HT-29 (cell line): ENCODE data around the gene ZNF333. TPM values are rescaled to one million over a fixed set of nuclear protein-coding genes. Genes with fewer than 3 reads are reported as not detected.
"Not testable (repeated sequence)": the region's sequence is repeated elsewhere in the genome, so short reads cannot be mapped to it uniquely, and the experiment has no call there.

Experiments used
- DNase-seq: peaks from one replicate; pipeline ENCODE4 v3.0.0-alpha.2; 2015; ENCODE audit warnings: low spot score
- total RNA-seq: library from RNA; depleted of rRNA; stranded (reverse); fragments of >200 nt; shearing (Covaris generic); gene quantifications from 2 replicates; pipeline ENCODE4 v1.2.3, GENCODE V29; 2014

Gene ZNF333
- total RNA-seq, 1 experiment from 2014 or later, result 2.6 TPM

DNA sequence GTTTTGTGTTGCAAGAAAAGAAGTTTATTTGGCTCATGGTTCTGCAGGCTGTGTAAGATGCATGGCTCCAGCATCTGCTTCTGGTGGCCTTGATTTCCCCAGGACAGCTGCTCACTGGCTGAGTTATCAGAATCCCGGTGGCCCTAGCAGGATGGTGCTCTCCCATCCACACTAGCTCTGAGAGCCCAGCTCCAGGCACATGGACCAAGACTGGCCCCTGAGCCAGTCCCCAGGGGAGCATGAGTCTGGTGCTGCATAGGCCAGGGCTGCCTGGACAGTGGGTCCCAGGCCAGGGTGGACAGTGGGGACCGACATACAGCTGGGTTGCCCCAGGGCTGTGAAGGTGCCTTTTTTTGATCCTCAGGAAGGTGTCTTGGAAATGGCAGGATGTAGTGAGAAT, 78.2 kb downstream of the ZNF333 start:
- no peak for DNase-seq

DNA sequence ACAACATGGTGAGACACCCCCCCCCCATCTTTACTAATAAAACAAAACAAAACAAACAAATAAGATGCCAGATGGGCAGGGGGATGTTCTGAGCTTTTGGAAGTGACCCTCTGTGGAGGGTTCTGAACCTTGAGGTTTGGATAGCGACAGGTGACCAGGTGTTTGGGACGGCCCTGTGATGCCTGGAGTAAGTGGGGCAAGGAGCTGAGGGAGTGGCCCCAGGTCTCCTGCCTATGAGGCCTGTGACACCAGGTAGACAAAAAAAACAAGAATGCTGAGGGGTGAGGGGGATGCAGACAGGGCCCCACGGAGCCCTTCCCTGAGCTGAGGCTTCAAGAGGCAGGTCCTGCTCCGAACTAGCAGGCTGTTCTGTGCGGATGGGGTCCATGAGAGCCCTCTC, 79.4 kb downstream of the ZNF333 start:
- no peak for DNase-seq

DNA sequence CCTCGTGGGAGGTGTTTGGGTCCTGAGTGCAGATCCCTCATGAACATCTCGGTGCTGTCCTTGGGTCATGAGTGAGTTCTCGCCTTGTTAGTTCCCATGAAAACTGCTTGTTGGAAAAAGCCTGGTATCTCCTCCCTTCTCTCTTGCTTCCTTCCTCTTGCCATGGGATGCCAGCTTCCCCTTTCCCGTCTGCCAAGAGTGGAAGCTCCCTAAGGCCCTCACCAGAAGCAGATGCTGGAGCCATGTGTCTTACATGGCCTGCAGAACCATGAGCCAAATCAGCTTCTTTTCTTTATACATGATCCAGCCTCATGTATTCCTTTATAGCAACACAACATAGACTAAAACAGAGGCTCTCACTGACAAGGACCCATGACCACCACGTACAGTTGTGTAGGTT, 80.3 kb downstream of the ZNF333 start:
- no peak for DNase-seq

DNA sequence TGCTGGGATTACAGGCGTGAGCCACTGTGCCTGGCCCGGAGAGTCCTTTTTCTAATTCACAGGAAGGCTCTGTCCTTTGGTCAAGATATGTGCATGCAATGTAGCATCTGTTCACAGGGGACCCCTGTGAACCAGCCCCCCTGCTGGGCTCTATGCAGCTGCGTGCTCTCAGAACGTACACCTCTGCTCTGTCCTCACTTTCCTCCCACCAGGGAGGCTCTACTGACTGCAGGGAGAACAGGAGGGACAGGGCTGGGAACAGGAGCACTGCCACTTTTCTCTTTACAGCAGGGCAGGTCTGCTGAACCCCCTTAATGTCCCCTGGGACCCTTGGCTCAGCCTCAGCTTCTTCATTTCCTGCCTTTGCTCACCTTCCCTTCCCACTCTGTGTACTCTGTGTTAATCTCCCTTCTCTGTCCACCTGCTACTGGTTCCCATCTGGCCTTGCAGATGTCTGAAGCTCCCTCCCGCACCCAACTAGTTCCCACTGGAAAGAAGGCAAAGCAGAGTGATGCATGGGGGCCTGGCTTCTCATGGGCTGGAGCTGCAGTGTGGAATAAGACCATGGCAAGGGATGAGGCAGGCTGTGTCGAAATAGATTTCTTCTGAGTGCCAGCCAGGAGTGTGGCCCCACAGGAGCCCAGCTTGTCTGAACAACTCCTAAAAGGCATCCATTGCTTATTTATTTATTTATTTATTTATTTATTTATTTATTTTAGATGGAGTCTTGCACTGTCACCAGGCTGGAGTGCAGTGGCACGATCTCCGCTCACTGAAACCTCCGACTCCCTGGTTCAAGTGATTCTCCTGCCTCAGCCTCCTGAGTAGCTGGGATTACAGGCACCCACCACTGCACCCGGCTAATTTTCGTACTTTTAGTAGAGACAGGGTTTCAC, 81.3 kb downstream of the ZNF333 start:
- DNase-seq, result no peak

DNA sequence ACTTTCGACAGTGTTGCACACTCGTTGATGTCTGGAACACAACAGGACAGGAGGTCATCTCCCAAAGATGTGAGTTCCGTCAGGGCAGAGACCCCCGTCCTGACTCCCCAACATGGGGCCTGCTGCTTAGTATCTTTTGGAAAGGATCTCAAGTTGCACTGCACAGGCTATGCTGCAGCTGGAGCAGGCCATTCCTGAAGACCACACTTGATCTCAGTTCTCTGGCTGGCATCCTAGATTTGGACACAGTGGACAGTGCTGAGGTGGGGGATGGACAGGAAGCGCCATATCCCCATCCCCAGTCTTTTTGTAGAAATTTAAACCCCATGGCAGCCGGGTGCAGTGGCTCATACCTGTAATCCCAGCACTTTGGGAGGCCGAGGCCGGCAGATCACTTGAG, 82.6 kb downstream of the ZNF333 start:
- DNase-seq, result no peak

DNA sequence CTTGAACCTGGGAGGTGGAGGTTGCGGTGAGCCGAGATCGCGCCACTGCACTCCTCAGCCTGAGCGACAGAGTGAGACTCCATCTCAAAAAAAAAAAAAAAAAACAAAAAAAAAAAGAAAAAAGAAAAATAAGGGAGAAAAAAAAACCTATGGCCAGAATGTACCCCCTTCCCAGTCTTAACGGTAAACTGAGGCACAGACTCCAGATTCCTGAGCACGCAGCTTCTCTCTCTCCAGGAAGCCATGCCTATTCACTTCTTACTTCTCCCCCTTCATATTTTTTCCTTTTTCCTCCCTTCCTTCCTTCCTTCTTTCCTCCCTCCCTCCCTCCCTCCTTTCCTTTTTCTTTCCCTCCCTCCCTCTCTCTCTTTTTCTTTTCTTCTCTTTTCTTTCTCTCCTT, 83.1 kb downstream of the ZNF333 start:
- DNase-seq, result no peak

DNA sequence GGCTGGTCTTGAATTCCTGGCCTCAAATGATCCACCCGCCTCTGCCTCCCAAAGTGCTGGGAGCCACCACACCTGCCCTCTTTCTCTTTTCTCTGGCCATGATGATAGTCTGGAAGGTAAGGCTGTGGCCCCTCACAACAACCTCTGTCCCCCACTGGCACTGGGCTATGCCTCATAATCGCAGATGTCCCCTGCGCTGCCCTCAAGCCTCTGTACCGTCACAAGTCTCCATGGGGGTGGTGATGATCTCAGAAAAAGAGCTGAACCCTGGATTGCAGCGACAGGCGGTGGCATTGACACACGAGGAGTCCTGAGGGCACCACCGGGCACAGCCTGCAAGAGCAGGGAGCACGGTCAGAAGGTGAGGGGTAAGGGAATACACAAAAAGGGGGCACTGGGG, 83.9 kb downstream of the ZNF333 start:
- not testable (repeated sequence) for DNase-seq

DNA sequence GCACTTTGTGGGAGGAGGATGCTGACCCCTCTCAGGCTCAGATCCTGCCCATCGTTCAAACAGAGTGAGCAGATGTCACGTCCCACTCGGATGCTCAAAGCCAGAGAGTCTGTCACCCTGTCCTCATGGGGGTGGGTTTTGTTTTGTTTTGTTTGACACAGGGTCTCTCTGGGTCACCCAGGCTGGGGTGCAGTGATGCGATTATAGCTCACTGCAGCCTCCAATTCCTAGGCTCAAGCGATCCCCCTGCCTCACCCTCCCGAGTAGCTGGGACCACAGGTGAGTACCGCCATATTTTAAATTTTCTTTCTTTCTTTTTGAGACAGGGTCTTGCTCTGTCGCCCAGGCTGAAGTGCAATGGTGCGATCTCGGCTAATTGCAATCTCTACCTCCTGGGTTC, 84.5 kb downstream of the ZNF333 start:
- DNase-seq, result no peak

DNA sequence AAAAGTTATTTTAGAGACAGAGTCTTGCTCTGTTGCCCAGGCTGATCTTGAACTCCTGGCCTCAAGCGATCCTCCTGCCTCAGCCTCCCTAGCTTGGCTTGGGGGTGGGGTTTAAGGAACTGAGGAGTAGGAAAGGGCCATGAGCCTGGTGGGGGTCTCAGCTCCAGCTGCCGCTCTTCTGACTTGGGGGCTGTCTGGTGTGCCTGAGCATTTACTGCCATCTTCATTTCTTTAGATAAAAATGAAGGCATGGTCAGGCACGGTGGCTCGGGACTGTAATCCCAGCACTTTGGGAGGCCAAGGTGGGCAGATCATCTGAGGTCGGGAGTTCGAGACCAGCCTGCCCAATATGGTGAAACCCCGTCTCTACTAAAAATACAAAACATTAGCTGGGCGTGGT, 85.5 kb downstream of the ZNF333 start:
- DNase-seq, result not testable (repeated sequence)

DNA sequence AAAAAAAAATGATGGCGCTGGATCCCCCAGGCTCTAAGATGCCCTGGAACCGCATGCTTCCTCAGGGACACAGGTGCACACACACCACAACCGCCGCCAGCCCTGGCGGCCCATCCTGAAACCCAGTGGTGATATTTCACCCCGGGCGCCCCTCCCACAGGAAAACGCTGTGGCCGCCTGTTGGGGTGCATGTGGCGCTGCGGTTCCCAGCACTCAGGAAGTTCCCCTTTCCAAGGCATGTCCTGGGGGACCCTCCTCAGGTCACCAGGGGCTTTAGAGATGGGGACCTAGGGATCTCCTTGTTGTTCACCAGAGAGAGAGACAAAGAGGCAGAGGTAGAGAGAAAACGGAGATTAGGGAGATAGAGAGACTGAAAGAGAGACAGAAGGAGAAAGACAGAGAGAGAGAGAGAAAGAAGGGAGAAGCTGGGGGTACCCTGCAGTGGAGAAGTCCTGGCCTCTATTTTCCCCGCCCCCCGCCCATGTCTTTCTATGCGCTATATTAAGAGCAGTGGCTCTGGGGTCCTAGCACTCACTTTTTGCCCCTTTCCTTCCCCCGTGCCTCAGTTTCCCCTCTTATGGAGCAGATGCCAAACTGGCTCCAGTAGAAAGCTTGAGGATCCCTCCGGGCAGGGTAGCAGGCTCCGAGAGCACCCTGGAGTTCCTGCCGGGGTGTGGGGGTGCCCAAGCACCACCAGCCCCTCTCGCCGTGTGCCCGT, 86.2 kb downstream of the ZNF333 start:
- DNase-seq, result no peak

DNA sequence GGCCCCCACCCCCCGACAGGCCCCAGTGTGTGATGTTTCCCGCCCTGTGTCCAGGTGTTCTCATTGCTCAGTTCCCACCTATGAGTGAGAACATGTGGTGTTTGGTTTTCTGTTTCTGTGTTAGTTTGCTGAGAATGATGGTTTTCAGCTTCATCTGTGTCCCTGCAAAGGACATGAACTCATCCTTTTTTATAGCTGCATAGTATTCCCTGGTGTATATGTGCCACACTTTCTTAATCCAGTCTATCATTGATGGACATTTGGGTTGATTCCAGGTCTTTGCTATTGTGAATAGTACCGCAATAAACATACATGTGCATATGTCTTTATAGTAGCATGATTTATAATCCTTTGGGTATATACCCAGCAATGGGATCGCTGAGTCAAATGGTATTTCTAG, 87.8 kb downstream of the ZNF333 start:
- DNase-seq, result not testable (repeated sequence)

DNA sequence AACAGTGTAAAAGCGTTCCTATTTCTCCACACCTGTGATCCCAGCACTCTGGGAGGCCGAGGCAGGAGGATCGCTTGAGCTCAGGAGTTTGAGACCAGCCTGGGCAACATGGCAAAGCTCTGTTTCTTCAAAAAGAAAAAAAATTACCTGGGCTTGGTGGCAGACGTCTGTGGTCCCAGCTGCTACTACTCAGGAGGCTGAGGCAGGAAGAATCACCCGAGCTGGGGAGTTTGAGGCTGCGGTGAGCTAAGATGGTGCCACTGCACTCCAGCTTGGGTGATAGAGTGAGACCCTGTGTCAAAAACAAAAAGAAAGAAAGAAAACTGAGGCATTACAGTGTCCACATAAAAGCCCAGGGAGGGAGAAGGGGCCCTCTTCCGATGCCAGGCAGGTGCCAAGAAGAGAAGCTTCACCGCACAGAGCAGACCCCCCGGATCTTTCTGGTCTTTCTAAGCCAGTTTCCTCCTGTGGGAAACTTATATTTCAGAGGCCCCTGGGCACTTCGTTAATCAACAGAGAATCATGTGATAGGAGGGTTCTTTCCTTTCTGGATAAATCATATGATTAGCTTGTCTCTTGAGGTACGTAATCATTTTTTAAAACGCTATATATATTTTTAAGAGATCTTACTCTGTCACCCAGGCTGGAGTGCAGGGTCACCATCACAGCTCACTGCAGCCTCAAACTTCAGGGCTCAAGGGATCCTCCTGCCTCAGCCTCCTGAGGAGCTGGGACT, 88.4 kb downstream of the ZNF333 start, which contains the start of gene ADGRE2:
ADGRE2 (minus strand) TSS at position 451 of the 736 bp plus-strand sequence. CDS start 1,804 bp downstream, outside the sequence.
- not testable (repeated sequence) for DNase-seq

DNA sequence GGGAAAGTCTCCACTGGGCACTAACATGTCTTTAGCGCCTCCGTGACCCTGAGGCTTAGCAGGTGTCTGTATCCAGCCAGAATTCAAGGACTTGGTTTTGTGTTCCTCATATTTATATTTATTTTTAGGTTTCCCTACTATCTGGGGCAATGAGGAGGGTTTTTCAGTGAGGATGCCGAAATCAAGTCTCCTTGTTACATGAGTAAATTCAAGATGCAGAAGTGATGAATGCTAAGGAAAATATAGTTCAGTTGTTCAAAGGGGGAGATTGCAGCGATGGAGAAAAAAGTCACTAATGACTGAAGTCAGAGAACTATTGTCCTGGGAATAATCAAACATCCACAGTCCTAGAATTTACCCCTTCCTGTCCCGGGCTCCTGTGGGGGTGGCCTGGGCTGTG, 89.3 kb downstream of the ZNF333 start:
- no peak for DNase-seq

DNA sequence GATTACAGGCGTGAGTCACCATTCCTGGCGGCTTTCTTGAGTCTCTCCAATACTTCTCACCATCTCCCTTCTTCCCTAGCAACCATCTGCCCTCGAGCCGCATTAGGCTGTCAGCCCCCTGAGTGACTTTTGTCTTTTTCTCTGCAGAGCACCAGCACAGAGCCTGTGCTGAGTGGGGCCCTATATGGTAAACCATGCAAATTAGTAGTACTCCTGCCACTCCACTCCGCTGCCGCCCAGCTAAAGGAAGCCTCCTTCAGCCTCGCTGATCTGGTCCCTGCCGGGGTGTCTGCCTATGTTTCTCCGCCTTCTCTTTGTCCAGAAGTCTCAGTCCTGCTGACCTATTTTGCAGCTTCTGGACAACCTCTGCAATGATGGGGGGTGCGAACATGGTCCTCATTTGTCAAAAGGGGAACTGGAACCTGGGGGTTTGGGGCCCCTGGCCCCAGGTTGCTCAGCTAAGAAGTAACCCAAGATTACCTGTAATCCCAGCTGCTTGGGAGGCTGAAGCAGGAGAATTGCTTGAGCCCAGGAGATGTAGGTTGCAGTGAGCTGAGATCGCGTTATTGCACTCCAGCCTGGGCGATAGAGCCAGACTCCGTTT, 90.9 kb downstream of the ZNF333 start:
- not testable (repeated sequence) for DNase-seq

DNA sequence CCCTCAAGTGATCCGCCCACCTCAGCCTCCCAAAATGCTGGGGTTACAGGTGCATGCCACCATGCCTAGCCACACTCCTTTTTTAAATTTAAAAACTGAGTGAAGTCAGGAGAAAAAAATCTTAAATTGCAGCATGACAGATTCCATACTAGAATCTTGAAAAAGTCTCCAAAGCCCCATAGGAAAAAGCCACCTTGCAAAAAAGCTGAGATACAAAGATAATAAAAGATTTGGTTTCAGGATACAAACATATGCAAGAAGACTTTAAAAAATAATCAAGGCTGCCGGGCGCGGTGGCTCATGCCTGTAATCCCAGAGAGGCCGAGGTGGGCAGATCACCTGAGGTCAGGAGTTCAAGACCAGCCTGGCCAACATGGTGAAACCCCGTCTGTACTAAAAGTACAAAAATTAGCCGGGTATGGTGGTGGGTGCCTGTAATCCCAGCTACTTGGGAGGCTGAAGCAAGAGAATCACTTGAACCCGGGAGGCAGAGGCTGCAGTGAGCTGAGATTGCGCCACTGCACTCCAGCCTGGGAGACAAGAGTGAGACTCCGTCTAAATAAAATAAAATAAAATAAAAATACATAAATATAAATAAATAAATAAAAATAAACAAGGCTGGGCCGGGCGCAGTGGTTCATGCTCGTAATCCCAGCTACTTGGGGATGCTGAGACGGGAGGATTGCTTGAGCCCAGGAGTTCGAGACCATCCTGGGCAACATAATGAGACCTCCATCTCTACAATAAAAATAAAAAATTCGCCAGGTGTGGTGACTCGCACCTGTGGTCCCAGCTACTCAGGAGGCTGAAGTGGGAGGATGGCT, 92.1 kb downstream of the ZNF333 start:
- DNase-seq, result not testable (repeated sequence)

DNA sequence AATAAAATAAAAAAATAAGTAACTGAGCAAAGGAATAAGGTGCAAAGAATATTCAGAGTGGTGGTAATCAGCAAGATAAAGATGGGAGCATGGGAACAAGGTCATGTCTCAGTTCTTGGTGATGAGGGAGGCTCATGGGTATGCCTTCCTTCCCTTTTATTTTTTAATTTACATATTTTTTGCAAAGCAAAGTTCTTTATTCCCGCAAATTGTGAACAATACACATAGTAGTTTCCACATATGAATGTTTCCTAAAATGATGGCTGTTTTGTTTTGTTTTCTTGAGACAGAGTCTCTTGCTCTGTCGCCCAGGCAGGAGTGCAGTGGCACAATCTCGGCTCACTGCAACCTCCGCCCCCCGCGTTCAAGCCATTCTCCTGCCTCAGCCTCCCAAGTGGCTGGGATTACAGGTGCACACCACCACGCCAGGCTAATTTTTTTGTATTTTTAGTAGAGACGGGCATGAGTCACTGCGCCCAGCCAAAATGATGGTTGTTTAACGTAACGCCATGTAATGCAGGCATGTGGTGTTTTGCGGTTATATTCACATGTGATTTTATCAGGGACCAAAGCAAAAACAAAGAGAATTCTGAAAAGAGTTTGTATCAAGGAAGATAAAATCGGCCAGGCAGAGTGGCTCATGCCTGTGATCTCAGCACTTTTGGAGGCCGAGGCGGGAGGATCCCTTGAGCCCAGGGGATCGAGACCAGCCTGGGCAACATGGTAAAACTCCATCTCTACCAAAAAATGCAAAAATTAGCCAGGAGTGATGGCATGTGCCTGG, 93.0 kb downstream of the ZNF333 start:
- no peak for DNase-seq
